PC-9 (cell line): ENCODE data around the gene RLN2.

Experiments
- CTCF ChIP-seq: fragments of 200-600 bp; sonication (generic); conservative IDR thresholded peaks from 2 replicates; pipeline ENCODE4 v1.6.1; 2017; ENCODE audit warnings: mixed run types, antibody characterized with exemption, mild to moderate bottlenecking, moderate library complexity
- EZH2 ChIP-seq: fragments of 200-600 bp; sonication (generic); IDR thresholded peaks from 2 replicates; pipeline ENCODE4 v1.8.0; 2017; ENCODE audit warnings: antibody characterized with exemption, low read depth

DNA sequence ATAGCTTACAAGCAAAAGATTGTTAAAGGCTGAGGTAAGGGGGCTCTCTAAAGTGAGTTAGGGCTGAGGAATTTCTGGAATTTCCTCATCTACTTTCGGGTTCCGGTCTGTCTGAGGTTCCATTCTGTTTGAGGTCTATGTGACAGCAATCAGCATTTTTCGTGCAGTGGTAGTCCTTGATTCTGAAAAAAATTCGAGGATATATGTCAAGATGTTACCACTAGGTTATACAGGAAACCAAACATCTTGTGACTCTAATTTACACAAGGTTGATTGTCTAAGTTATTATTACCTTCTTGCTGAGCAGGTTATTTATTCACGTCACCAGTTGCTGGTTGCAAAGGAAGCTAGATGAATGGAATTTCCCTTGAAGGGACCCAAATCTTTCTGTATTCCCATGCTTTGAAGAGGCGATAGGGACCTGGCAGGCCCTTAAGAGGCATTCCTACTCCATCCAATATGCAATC, 35.2 kb downstream of the RLN2 start:
- TF ChIP-seq CTCF (no peak), EZH2 (no peak)
